Measurements from ENCODE around the gene CCM2.

GRCh38 chr7:45081670-45081974 is 81.6 kb downstream of the CCM2 start:
- TF ChIP-seq CTCF (conservative IDR thresholded peaks at IDR 0.05) (no peak), ZFX (IDR thresholded peaks at IDR 0.05) (no peak)
